Testis (tissue), 3 donors: Measurements from ENCODE around the gene GPATCH1. TPM values are rescaled to one million over a fixed set of nuclear protein-coding genes. Genes with fewer than 3 reads are reported as not detected.

Experiments used
- DNase-seq: peaks from one replicate; pipeline ENCODE4 v3.0.0-alpha.2; 2019
- H3K27ac ChIP-seq, 2 donors: fragments of 200-600 bp; sonication (generic); one replicate each; pipeline ENCODE4 v1.5.1; 2019
- H3K27me3 ChIP-seq: fragments of 200-600 bp; sonication (generic); one replicate; pipeline ENCODE4 v1.5.1; 2019
- H3K36me3 ChIP-seq: fragments of 200-600 bp; sonication (generic); one replicate; pipeline ENCODE4 v1.5.1; 2017; ENCODE audit warnings: low read depth; ENCODE audit errors: missing control alignments
- H3K4me1 ChIP-seq: fragments of 200-600 bp; sonication (generic); one replicate; pipeline ENCODE4 v1.5.1; 2019
- H3K4me3 ChIP-seq, 2 donors: fragments of 200-600 bp; sonication (generic); one replicate each; pipeline ENCODE4 v1.5.1; 2017 to 2019
- H3K9me3 ChIP-seq: fragments of 200-600 bp; sonication (generic); one replicate; pipeline ENCODE4 v1.5.1; 2017
- POLR2A ChIP-seq: fragments of 450-650 bp; IDR thresholded peaks from one replicate; pipeline ENCODE4 v1.6.1; 2017; ENCODE audit warnings: antibody characterized with exemption, mild to moderate bottlenecking, moderate library complexity
- WGBS, 2 donors: methylation state at CpG; one replicate each; pipeline ENCODE4 v1.1.5; 2018; 5-methylcytosine and 5-hydroxymethylcytosine counted together
- intact Hi-C: fragments of 100-400 bp; cut with DNase I; formaldehyde crosslinking; loops from one replicate; pipeline ENCODE4 v1.15.1; 2023; ENCODE audit warnings: low total_unique reads
- polyA plus RNA-seq: library from polyadenylated mRNA; stranded (reverse); fragments of 350-450 nt; fragmentation: Illumina TruSeq; extraction: RNeasy Lipid Tissue Mini Kit (QIAGEN cat#74804); gene quantifications from one replicate; pipeline ENCODE4 v1.2.3, GENCODE V29; 2014; ENCODE audit warnings: low read depth, low replicate concordance; ENCODE audit not compliant: insufficient read depth
- total RNA-seq, 2 donors: library from RNA; depleted of rRNA; stranded (reverse); fragments of >200 nt; gene quantifications; one replicate each; pipeline ENCODE4 v1.2.3, GENCODE V29; 2016
- TF ChIP-seq, protein P1 (sequence below), 3 experiments: fragments of 450-650 bp in 2 of 3; fragments of 200-600 bp in 1 of 3; sonication (generic) in 1 of 3; IDR thresholded peaks; one replicate each; pipeline ENCODE4 v1.5.1; 2016 to 2019; ENCODE audit warnings: antibody characterized with exemption in 3 of 3, mild to moderate bottlenecking in 2 of 3, moderate library complexity in 1 of 3

Gene GPATCH1
- total and polyA plus RNA-seq, 3 donors from 2014 or later = 12.0 to 14.2 (median 13.1) TPM

DNA sequence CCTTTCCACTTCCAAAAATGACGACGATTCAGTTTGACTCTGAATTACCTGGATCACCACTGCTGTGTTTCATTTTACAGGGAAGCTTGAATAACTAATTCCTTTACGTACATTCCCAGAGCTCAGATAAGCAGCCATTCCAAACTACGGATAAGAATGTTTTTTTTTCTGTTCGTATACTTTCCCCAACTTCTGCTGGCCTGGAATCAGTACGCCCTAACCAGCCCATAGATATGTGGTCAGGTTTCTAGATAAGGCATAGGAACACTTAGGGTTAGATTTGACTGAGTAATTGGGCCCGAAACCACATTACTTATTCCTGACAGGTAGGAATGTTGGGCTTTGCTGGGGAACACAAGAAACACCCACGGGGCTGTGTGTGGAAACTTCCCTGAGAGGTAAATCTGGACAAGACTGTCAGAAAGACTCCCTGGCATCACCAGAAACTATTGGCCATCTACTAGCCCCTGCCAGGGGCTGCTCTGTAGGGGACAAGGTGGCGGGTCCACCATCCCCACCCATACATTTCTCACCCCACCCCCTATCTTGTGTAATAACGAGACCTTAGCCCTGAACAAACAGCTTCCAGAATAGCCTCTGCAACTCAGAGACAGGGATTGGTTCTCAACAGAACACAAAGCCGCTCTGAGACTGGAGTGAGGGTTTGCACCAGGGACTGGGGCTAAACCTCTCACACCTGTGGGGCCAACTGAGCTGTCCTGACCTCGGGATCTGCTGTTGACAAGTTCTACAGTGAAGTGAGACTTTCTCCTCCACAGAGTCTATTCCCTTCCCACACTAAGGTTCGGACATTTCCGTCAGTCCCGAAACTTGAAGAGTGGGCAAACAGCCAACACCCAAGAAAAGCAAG lies 31.9 kb upstream of the GPATCH1 start:
- H3K4me1 ChIP-seq = no peaks in the 10 kb centered on the region
- DNase-seq = no peak
- no peak overlapping the region for H3K27ac ChIP-seq
- H3K27me3 ChIP-seq = no peaks in the 10 kb centered on the region
- WGBS, 2 donors = 70 to 79% methylated on average over 15 of the region's 15 CpGs
- no peaks in the 10 kb centered on the region for H3K9me3 ChIP-seq
- H3K36me3 ChIP-seq = no peaks in the 10 kb centered on the region
- H3K4me3 ChIP-seq = no peak overlapping the region
- intact Hi-C loops = no loop called here
- no peak for TF ChIP-seq POLR2A
- TF ChIP-seq, protein P1, sequence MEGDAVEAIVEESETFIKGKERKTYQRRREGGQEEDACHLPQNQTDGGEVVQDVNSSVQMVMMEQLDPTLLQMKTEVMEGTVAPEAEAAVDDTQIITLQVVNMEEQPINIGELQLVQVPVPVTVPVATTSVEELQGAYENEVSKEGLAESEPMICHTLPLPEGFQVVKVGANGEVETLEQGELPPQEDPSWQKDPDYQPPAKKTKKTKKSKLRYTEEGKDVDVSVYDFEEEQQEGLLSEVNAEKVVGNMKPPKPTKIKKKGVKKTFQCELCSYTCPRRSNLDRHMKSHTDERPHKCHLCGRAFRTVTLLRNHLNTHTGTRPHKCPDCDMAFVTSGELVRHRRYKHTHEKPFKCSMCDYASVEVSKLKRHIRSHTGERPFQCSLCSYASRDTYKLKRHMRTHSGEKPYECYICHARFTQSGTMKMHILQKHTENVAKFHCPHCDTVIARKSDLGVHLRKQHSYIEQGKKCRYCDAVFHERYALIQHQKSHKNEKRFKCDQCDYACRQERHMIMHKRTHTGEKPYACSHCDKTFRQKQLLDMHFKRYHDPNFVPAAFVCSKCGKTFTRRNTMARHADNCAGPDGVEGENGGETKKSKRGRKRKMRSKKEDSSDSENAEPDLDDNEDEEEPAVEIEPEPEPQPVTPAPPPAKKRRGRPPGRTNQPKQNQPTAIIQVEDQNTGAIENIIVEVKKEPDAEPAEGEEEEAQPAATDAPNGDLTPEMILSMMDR (IDR thresholded peaks at IDR 0.05) = no peak

- H3K4me3 ChIP-seq = no peak overlapping the region
Observed at GRCh38 chr19:33050110-33050509, 30.9 kb upstream of the GPATCH1 start.

GRCh38 chr19:33052352-33052972 lies 28.5 kb upstream of the GPATCH1 start:
- no peak overlapping the region for H3K27ac ChIP-seq
- no peaks in the 10 kb centered on the region for H3K9me3 ChIP-seq
- WGBS, 2 donors = 67 to 76% methylated on average over 8 of the region's 8 CpGs
- DNase-seq = no peak
- no peaks in the 10 kb centered on the region for H3K36me3 ChIP-seq
- intact Hi-C loops = no loop called here
- H3K4me1 ChIP-seq = no peaks in the 10 kb centered on the region
- no peaks in the 10 kb centered on the region for H3K27me3 ChIP-seq
- no peak overlapping the region for H3K4me3 ChIP-seq
- no peak for TF ChIP-seq POLR2A
- TF ChIP-seq, protein P1 (IDR thresholded peaks at IDR 0.05) = no peak

More at GRCh38 chr19:33050110-33050509, 30.9 kb upstream of the GPATCH1 start:
- 89 to 98% methylated on average over 3 of the region's 3 CpGs for WGBS, 2 donors
- no peak for DNase-seq
- no peaks in the 10 kb centered on the region for H3K9me3 ChIP-seq
- intact Hi-C loops = no loop called here
- H3K27me3 ChIP-seq = no peaks in the 10 kb centered on the region
- no peak overlapping the region for H3K27ac ChIP-seq
- no peak for TF ChIP-seq POLR2A
- TF ChIP-seq, protein P1 (IDR thresholded peaks at IDR 0.05) = no peak
- H3K36me3 ChIP-seq = no peaks in the 10 kb centered on the region
- no peaks in the 10 kb centered on the region for H3K4me1 ChIP-seq

GRCh38 chr19:33054623-33055022 lies 26.4 kb upstream of the GPATCH1 start:
- DNase-seq = no peak
- no peaks in the 10 kb centered on the region for H3K9me3 ChIP-seq
- no peak overlapping the region for H3K4me3 ChIP-seq
- no peaks in the 10 kb centered on the region for H3K27me3 ChIP-seq
- intact Hi-C loops = no loop called here
- no peaks in the 10 kb centered on the region for H3K4me1 ChIP-seq
- no peak overlapping the region for H3K27ac ChIP-seq
- TF ChIP-seq POLR2A = no peak
- TF ChIP-seq, protein P1 (IDR thresholded peaks at IDR 0.05) = no peak
- WGBS, 2 donors = 80 to 97% methylated on average over 6 to 8 of the region's 8 CpGs
- H3K36me3 ChIP-seq = no peaks in the 10 kb centered on the region
